ENCODE data around the gene DPYD. TPM values are rescaled to one million over a fixed set of nuclear protein-coding genes. Genes with fewer than 3 reads are reported as not detected.

The DPYD gene
- total and polyA plus RNA-seq, 10 of the 15 experiments (the other 5 are each of a cell fraction or from before 2014, with no cell fraction given): 5.7 to 23.8 (median 10.2) TPM

DNA sequence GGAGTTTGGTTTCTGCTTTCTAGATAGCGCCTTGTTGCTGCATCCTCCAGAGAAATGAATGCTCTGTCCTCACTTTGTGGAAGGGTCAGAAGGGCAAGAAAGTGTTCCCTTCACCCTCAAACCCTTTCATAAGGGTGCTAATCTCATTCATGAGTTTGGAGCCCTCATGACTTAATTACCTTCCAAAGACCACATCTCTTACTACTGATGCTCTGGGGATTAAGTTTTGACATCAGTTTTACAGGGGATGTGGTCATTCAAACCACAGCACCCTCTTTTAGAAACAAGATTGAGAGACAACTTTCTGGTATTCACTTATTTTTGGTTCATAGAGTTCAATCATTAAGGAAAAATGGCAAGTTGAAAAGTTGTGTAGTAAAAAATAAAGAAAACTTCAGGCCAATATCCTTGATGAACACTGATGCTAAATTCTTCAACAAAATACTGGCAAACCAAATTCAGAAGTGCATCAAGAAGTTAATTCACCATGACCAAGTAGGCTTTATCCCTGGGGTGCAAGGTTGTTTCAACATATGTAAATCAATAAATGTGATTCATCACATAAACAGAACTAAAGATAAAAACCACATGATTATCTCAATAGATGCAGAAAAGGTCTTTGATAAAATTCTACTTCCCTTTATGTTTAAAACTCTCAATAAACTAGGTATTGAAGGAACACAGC is 757.1 kb downstream of the DPYD start (continued):
- no peak for TF ChIP-seq HSF1 (IDR thresholded peaks at IDR 0.05; ENCODE audit: low read depth, low read length)
- no peak for TF ChIP-seq CHD4 (IDR thresholded peaks at IDR 0.05)
- no peak for TF ChIP-seq EGR1 (IDR thresholded peaks at IDR 0.05; ENCODE audit: borderline replicate concordance in 1 of 2, low read depth in 2 of 2, low read length in 2 of 2)
- TF ChIP-seq CBFB (IDR thresholded peaks at IDR 0.05; ENCODE audit: low read depth): peak; percentile 76
- no peak for TF ChIP-seq FOS (IDR thresholded peaks at IDR 0.05; ENCODE audit: borderline replicate concordance, extremely low read depth, insufficient read length)
- no peak for TF ChIP-seq ZSCAN29 (IDR thresholded peaks at IDR 0.05)
- TF ChIP-seq HDAC2 (IDR thresholded peaks at IDR 0.05): no peak
- TF ChIP-seq STAT3 (IDR thresholded peaks at IDR 0.05; ENCODE audit: low read depth, low read length): no peak
- no peak for TF ChIP-seq TARDBP (IDR thresholded peaks at IDR 0.05; ENCODE audit: borderline replicate concordance)
- no peak for TF ChIP-seq JUND (IDR thresholded peaks at IDR 0.05; ENCODE audit: low read depth, low read length)
- peak; percentile 83 for TF ChIP-seq BCL11A (IDR thresholded peaks at IDR 0.05; ENCODE audit: low read depth, low read length)
- TF ChIP-seq JUNB (IDR thresholded peaks at IDR 0.05): no peak
- no peak for TF ChIP-seq ZNF622 (IDR thresholded peaks at IDR 0.05)
- TF ChIP-seq RAD21 (IDR thresholded peaks at IDR 0.05; ENCODE audit: insufficient read depth, low read depth, low read length): no peak
- TF ChIP-seq NFYB (IDR thresholded peaks at IDR 0.05; ENCODE audit: insufficient read depth, low read depth, low read length): no peak
- TF ChIP-seq ZNF274 (IDR thresholded peaks at IDR 0.05; ENCODE audit: insufficient read depth, insufficient read length): no peak
- TF ChIP-seq, protein P1, sequence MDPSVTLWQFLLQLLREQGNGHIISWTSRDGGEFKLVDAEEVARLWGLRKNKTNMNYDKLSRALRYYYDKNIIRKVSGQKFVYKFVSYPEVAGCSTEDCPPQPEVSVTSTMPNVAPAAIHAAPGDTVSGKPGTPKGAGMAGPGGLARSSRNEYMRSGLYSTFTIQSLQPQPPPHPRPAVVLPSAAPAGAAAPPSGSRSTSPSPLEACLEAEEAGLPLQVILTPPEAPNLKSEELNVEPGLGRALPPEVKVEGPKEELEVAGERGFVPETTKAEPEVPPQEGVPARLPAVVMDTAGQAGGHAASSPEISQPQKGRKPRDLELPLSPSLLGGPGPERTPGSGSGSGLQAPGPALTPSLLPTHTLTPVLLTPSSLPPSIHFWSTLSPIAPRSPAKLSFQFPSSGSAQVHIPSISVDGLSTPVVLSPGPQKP (IDR thresholded peaks at IDR 0.05; ENCODE audit: low read depth, low read length): no peak
- TF ChIP-seq ZNF217 (IDR thresholded peaks at IDR 0.05): no peak
- peak; percentile 35; the same call in 1 of the 2 replicates for TF ChIP-seq NFIC (IDR thresholded peaks at IDR 0.05; ENCODE audit: low read depth, low read length)
- no peak for TF ChIP-seq YY1 (IDR thresholded peaks at IDR 0.05; ENCODE audit: low read depth, low read length)
- TF ChIP-seq POU2F2 (IDR thresholded peaks at IDR 0.05; ENCODE audit: borderline replicate concordance, low read depth, low read length): peak; percentile 13; the same call in 1 of the 3 replicates
- no peak for TF ChIP-seq ZNF384 (IDR thresholded peaks at IDR 0.05; ENCODE audit: borderline replicate concordance, low read depth, low read length)
- TF ChIP-seq RUNX3 (IDR thresholded peaks at IDR 0.05; ENCODE audit: low read length): peak; percentile 92
- TF ChIP-seq CTCF (IDR thresholded peaks at IDR 0.05 in 2 of 3, conservative IDR thresholded peaks at IDR 0.05 in 1 of 3; ENCODE audit: control insufficient read depth in 2 of 3, extremely low read depth in 1 of 3, insufficient read depth in 1 of 3, low read depth in 3 of 3, low read length in 3 of 3): no peak
- no peak for TF ChIP-seq FOXK2 (IDR thresholded peaks at IDR 0.05)
- no peak for TF ChIP-seq MTA3 (IDR thresholded peaks at IDR 0.05; ENCODE audit: borderline replicate concordance, low read length)
- TF ChIP-seq ESRRA (IDR thresholded peaks at IDR 0.05; ENCODE audit: low read length): no peak
- no peak for TF ChIP-seq MXI1 (IDR thresholded peaks at IDR 0.05; ENCODE audit: low read depth, low read length)
- no peak for TF ChIP-seq ASH2L (IDR thresholded peaks at IDR 0.05; ENCODE audit: borderline replicate concordance, low read depth)

Measured in GM12878 (cell line).